Skeletal muscle tissue (tissue), 5 donors: ENCODE measurements around the gene ANTXR1. TPM values are rescaled to one million over a fixed set of nuclear protein-coding genes. Genes with fewer than 3 reads are reported as not detected.

Source experiments
- H3K27ac ChIP-seq: one replicate; pipeline ENCODE4 v1.7.0; 2013; ENCODE audit warnings: mild to moderate bottlenecking, low read depth, low read length, inconsistent platforms
- H3K27me3 ChIP-seq, 3 donors: one replicate each; pipeline ENCODE4 v1.7.0; 2013; ENCODE audit warnings: low read length in 3 of 3; ENCODE audit not compliant: control insufficient read depth in 3 of 3, insufficient read depth in 3 of 3
- H3K36me3 ChIP-seq, 3 donors: one replicate each; pipeline ENCODE4 v1.7.0; 2013; ENCODE audit warnings: low read length in 3 of 3; ENCODE audit not compliant: control insufficient read depth in 3 of 3, insufficient read depth in 3 of 3
- H3K4me1 ChIP-seq, 3 donors: one replicate each; pipeline ENCODE4 v1.7.0; 2013; ENCODE audit warnings: low read length in 3 of 3, mild to moderate bottlenecking in 3 of 3; ENCODE audit not compliant: control insufficient read depth in 3 of 3, insufficient read depth in 3 of 3
- H3K4me3 ChIP-seq, 3 donors: one replicate each; pipeline ENCODE4 v1.7.0; 2013; ENCODE audit warnings: low read length in 3 of 3
- H3K9ac ChIP-seq, 3 donors: one replicate each; pipeline ENCODE4 v1.7.0; 2013; ENCODE audit warnings: low read length in 3 of 3, mild to moderate bottlenecking in 3 of 3, moderate library complexity in 2 of 3, low read depth in 1 of 3
- H3K9me3 ChIP-seq, 3 donors: one replicate each; pipeline ENCODE4 v1.7.0; 2013; ENCODE audit warnings: low read length in 3 of 3; ENCODE audit not compliant: control insufficient read depth in 3 of 3
- small RNA-seq: library from RNA; depleted of rRNA; stranded (forward); fragments of <200 nt; gene quantifications from one replicate; pipeline ENCODE3, GENCODE V24; 2014
- total RNA-seq: library from RNA; depleted of rRNA; stranded (reverse); fragments of >200 nt; gene quantifications from one replicate; pipeline ENCODE4 v1.2.3, GENCODE V29; 2014
- donor health status: Osteomylitis.

ANTXR1 gene
- total RNA-seq, 1 donor from 2014 or later, result 86.6 TPM

GRCh38 chr2:69298862-69299261 is 285.9 kb downstream of the ANTXR1 start:
- no peak overlapping the region for H3K27ac ChIP-seq
- no peak overlapping the region for H3K9ac ChIP-seq
- H3K36me3 ChIP-seq, result no peaks in the 10 kb centered on the region
- no peaks in the 10 kb centered on the region for H3K4me1 ChIP-seq
- peaks cover 0 to 1% (median 0%) of the 10 kb centered on the region in 3 donors for H3K9me3 ChIP-seq
- no peaks in the 10 kb centered on the region for H3K27me3 ChIP-seq
- H3K4me3 ChIP-seq, result no peak overlapping the region

Small RNA genes lying within 50 kb of the gene (small RNA-seq; reads per million reads assigned to genes)
- 0.42 reads per million, percentile 53 among the genes with 10 or more reads in this experiment for gene MIR3126
- not detected for gene RNA5SP96
- gene RNU6-1216P, result not detected

Other genes with a start within 250 kb of the ANTXR1 start
- gene BMP10, start 141.8 kb upstream of the ANTXR1 start, total RNA-seq, result not detected
- not detected for gene GKN2, start 60.3 kb upstream of the ANTXR1 start, total RNA-seq
- gene GKN1, start 38.5 kb upstream of the ANTXR1 start, total RNA-seq, result not detected